GM20431 (cell line): Measurements from ENCODE around the gene MVB12B.

Experiments
- in situ Hi-C: fragments of 300-500 bp; cut with MseI, MboI; formaldehyde crosslinking; loops from one replicate; pipeline ENCODE4 v1.15.0; 2020; ENCODE audit warnings: low sequenced_read_pairs; ENCODE audit not compliant: unreplicated experiment

Gene MVB12B

DNA sequence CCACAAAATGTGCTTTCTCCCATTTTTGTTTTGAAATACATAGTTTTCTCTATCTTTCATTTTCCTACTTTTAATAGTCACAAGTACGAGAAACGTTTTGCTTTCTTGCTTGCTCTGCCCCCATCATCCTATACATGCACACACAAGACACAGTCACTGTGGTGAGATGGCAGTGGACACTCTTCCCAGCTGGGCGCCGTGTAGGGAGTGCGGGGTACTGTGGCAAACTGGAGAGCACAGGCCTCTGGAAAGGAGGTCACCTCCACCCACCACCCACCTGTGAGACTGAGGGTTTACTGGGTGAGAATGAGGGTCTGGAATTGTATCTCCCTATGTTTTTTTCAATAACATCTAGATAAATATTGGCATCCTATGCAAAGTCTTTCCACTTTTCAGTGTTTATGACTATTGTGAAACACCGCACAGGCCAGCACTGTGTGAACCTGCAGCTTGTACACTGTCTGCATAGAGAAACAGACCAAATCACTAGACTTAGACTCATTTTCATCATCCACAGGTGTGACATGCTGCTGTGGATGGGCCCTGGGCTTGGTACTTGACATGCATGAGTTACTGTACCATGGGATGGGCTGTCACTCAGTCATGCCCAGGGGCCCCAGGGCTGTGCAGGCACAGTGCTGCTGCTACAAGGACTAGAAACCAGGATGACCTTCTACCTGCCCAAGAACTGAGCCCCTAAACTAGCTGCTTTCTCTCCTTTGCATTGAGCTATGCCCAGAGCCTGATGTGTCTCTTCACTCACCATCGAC, 169.0 kb downstream of the MVB12B start:
- in situ Hi-C loops = loop anchor here (25.0 kb wide), 1 partner anchor 183 kb away; no protein-coding TSS in a partner anchor

DNA sequence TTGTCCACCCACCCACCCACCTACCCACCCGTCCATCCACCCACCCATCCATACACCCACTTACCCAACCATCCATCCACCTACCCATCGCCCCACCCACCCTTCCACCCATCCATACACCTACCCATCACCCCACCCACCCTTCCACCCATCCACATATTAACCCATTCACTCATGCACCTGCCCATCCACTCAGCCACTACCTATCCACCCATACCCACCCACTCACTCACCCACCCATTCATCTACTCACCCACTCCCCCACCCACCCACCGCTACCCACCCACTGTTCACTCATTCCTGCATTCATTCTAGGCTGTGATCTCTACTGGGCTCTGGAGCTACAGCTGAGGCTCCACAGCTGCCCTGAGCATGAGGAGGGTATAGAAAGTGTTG, 169.6 kb downstream of the MVB12B start:
- in situ Hi-C loops = loop anchor here (25.0 kb wide), 1 partner anchor 184 kb away; no protein-coding TSS in a partner anchor

DNA sequence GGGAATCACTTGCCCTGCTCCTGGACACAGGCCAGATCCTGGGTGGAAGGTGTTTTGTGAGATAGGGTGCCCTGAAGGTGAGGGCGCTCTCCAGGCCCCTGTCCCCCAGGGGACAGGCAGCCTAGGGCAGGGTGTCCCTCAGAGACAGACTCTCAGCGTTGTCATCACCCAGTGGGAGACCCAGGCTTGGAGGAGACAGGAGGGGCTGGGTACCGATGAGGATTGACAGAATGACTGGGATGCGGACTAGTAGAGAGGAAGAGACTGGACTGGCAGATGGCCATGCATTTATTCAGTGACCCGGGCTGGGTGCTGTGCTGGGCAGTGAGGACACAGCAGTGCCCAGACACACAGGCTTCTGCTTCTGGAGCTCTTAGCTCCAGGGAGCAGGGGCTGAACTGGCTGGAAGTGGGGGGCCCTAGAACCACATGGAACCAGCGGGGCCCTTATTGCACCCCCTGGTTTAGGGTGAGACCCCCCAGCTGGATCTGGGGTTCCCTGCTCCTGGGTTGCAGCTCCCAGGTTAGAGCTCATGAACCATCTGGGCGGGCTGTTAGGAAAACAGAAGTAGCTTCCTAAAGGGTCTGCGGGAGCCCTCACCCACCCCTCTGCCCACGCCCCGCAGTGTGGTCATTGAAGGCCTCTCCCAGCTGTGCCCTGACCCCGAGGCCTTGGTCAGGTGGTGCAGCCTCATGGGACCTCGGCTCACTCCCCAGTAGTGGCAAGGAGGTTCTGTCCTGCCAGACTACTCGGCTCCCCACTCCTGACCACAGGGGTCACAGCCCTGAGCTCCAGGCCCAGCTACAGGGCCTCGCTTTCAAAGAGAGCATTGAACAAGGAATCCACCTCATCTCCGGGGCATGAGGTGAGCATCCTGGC, 170.4 kb downstream of the MVB12B start:
- in situ Hi-C loops = loop anchor here (25.0 kb wide), 1 partner anchor 185 kb away; no protein-coding TSS in a partner anchor

DNA sequence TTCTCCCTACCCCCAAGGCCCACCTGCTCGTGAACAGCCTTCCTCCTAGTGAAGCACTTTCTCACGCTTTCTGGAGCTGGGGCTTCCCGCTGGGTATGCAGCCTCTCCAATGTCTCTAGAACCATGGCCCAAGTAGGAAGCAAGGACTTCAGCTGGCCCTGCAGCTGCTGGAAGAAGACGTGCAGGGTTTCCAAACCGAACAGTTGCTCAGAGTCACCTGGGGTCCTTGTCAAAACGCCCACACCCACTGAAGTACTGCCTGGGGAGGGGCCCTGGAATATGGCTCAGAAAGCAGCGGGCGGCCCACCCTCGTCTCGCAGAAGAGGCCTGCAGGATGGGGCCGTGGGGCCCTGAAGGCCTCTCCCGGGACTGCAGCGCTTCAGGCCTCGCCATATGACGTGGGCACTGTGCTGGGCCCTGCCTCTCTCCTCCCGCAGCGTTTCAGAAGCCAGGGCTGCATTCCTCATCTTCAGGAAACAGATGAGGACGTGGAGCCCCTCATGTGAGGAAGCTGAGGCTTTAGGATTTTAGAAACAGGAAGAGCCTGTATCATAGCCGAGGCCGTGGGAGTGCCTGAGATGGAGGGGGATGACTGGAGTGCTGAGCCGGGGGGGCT, 171.1 kb downstream of the MVB12B start:
- in situ Hi-C loops = loop anchor here (25.0 kb wide), 1 partner anchor 185 kb away; no protein-coding TSS in a partner anchor

DNA sequence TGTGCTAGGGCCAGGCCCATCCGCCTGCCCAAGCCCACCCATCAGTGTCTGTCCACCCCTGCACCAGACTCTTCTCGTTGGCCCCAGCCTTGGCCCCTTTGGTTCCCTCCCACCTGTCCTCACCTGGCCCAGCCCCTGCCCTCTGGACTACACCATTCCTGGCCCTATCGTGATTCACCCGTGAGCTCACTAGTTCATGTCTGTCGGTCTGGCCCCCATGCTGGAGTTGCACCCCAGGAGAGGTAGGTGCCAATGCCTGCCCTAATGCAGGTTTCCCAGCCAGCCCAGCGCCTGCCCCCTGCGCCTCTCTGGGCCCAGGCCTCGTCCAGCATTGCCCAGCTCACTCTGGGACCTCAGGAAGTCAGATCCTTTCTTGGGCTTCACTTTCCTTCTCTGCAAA, 171.7 kb downstream of the MVB12B start:
- in situ Hi-C loops = loop anchor here (25.0 kb wide), 1 partner anchor 186 kb away; no protein-coding TSS in a partner anchor

DNA sequence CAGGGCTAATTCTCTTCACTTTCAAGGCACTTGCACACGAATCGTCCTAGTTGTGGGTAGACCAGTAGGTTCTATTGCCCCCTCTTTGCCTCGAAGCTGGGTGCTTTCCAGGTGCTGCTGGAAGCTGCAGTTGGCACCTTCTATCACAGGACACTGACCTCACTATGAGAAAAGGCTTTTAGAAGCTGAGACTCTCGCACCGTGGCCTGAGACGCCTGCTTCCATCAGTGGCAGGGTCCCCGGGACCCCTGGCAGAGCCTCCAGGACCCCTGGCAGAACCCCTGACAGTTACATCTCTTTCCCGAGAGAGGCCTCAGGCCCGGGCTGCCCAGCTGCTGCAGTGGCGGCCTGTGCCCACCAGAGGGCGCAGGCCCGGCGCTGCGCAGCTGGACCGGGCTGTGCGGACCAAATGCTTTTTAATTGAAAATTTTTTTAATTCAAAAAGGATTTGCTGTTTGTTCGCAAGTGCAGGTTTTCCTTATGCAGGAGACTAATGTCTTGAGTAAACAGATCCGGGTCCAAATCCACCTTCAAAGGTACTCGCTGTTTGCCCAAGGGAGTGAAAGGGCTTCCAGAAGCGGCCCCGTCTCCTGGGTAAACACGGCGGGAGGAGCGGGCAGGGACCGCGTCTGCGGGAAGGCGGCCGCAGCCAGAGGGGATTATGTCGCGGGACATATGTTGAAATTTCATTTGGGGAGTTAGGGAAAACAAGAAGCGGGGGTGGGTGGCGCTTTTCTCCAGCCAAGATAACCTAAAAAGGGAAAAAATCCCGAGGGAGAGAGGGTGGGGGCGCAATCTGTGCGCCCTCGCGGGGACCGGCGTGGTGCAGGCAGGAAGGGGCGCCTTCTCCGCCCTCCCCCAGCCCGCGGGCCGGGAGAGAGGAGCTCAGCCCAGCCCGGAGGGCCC, 172.6 kb downstream of the MVB12B start:
- in situ Hi-C loops = loop anchor here (25.0 kb wide), 1 partner anchor 187 kb away; no protein-coding TSS in a partner anchor

DNA sequence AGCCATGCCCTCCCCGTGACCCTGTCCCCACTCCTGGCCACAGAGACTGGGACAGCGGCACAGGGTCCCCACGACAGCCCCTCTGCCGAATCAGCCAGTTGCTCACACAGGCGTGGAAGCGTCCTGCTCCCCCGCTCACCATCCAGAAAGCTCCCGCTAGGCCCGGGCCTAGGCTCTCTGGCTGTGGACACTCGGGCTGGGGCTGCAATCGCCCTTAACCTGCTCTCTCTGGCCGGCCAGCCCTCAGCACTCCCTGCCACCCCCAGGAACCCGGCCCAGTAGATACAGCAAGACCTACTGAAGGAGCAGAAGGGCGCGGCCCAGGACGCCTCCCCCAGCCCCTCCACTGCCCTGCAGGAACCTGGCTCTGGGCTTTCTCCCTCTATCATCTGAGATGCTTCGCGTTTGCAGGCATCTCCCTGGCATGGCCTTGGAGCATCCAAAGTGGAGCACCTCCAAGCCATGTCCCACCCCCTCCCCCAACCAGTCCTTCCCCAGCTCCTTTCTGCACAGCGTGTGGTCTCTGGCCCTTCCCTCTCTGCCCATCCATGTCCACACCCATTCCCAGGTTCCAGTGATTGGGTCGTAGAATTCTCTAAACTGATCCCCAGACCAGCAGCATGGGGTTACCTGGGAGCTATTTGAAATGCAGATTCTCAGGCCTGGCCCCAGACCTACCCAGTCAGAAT, 173.4 kb downstream of the MVB12B start:
- in situ Hi-C loops = loop anchor here (5.0 to 25.0 kb wide), 2 partner anchors 57 to 188 kb away; no protein-coding TSS in a partner anchor

DNA sequence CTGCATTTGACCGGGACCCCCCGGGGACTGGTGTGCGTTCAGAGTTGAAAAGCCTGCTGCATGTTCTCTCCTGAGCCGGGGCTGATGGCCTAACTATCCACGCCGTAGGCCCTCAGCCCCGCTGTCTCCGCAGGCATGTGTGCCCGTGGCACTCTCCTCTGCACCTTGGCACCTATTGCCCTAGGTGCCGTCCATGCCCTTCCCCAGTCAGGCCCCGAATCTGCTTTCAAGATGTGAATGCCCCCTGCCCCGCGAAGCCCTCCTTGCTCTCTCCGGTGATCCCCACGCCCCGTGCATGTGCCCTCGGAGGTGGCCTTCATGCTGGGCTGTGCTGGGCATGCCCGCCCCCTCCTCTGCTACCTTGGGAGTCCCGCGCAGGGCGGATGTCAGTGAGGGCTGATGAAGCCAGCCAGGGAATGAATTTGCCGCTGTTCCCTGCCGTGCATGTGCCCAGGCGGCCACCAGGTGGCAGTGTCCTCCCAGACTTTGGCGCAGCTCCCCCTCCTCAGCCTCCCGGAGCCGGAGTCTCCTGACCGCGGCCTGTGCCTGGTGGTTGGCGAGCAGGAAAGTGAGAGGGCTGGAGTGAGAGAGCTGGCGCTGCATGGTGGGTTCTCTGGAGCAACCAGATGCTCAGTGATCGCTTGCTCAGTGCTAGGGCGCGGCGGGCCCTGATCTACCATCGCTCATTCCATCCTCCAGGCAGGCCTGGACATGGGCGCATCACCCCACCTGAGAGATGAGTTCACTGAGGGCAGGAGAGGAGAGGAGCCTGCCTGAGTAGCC, 174.2 kb downstream of the MVB12B start:
- in situ Hi-C loops = loop anchor here (5.0 kb wide), 1 partner anchor 57 kb away; no protein-coding TSS in a partner anchor

DNA sequence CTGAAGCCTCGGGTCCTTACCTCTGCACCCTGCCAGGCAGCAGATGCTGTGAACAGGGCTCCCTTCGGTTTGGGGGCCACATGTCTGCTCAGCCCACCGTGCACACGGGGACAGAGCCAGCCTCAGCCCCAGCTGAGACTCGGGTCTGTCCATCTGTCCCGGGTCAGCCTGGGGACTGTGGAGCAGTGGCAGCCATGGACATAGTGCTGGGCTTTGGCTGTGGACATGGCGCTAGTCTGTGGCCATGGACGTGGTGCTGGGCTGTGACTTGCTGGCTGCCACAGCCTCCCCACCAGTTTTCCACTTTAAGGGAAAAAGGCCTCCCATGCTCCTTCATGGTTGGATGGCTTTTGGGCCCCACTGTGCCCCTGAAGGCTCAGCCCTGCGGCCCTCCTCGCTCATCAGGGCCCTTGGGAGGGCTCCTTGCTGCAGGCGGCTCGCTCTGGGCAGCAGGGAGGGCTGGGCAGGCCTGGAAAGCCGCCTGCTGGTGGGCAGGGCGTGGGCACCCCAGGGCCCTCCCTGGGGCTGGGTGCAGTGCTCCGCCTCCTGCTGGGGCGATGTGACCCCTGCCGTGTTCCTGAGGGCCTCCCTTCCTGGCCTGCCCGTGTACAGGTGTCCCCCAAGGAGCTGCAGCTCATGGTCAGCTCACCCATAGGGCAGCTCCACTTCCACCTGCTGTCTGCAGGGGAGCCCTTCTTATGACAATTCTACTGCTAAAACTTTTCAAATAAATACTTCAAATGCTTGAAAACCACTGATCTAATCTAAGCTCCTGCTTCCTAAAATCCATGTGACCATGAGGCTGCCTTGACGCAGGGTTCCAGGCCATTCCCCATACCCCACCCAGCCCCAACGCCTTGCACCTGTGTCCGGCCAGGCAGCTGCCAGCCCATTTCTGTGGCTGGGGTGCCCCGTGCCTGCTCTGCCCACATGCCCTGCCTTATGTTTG, 175.0 kb downstream of the MVB12B start:
- in situ Hi-C loops = loop anchor here (5.0 kb wide), 1 partner anchor 56 kb away; no protein-coding TSS in a partner anchor

DNA sequence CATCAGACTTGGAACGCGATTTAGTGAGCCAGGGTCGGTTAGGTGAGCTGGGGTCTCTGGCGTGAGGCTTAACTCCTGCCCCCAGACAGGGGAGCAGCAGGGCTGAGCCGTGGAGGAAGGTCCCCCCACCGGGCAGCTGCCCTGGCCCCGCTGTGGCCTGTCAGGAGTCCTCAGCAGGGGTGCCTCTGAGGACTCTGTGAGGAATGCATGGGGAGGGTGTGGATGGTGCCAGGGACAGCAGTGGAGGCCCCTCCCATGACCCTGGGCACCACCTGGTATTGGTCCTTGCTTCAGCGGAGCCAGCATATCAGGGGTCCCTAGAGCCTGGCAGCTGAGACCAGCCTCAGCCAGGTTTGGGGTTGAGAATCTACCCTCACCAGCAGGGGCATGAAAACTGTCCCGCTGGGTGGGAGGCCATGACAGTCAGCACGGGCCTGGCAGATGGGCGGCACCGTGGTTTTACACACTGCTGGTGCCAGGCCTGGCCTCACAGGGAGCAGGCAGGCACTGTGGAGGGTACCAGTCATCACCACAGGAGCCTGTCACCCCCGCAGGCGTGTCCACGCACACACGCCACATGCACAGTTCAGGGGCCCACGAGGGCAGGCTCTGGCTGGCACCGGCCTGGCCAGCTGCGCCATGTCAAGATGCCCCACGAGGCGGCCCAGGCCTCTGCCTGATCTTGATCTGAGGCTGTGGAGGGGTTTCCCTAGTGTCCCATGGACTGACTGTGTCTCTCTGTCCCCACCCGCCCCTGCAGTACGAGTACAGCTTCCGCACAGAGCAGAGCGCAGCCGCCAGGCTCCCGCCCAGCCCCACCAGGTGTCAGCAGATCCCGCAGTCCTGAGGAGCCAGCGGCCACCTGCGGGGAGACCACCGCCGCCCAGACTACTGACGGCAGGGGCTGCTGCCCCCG, 176.0 kb downstream of the MVB12B start:
- in situ Hi-C loops = loop anchor here (5.0 kb wide), 1 partner anchor 55 kb away; no protein-coding TSS in a partner anchor

DNA sequence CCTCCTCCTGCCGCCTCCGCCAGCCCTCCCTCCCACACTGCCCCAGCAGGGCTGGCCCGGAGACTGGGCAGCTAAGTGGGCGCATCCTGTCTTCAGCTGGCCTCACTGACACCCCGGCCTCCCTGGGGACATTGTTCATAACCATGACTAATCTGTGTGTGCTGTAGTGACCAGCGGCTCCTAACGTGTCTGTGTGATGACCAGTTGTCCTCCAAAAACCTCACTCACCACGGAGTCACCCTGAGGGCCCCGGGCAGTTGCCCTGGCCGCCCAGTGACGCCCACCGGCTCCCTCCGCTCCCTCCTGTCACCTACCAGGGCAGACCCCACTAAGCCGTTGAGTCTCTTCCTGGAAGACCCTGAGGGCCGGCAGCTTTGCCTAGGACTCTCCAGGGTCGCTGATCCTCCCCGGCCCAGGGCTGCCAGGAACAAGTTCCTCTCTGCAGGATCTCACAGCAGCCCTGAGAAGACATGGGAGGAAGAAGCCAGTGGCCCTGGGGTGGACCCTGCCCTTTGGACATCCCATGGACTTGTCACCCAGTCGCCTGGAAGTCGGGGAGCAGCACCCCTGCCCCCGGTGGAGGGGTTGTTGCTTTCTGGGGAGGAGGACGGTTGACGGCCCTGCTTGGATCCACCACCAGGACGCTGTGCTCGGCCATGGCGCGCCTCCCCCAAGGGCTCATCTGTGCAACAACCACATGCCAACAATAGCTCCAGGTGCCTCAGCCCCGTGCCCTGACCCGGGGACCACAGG, 176.9 kb downstream of the MVB12B start:
- in situ Hi-C loops = loop anchor here (5.0 kb wide), 1 partner anchor 54 kb away; no protein-coding TSS in a partner anchor

DNA sequence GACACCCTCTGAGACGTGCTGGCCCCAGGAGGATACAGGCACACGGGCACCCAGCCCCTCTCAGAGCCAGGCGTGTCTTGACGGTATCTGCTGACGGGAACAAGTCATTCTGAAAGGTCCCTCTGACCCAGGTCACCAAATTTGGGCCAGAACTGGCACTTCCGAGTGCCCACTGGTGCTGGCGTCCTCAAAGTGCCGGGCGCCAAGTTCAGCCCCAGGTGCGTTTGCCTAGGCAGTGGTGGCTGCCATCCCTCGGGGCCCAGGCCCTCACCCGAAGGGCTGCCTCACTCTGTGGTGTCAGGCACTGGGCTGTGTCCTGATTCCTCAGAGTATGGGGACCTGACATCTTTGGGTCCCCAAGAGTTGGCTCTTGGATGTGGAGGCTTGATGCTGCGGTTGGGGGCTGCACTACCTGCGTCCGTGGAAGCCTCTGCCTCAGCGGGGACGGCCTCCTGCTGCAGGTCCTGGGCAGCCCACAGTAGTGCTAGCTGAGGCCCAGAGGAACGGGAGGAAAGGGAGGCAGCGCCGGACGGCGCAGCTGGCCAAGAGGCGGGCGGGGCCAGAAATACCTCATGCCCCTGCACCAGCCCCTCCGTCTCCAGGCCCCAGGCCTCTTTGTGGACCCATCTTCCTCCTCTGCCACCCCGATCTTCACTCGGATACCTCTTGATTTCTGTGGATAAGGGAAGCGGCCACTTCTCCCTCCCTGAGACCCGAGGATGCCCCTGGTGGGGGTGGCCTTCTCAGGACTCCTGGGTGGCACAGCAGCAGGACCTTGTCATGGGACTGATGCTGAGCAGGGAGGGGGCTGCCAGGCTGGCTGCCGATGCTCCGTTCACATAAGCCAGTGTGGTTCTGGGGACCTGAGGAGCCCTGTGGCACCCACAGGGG, 177.7 kb downstream of the MVB12B start:
- in situ Hi-C loops = loop anchor here (5.0 kb wide), 1 partner anchor 53 kb away; no protein-coding TSS in a partner anchor

DNA sequence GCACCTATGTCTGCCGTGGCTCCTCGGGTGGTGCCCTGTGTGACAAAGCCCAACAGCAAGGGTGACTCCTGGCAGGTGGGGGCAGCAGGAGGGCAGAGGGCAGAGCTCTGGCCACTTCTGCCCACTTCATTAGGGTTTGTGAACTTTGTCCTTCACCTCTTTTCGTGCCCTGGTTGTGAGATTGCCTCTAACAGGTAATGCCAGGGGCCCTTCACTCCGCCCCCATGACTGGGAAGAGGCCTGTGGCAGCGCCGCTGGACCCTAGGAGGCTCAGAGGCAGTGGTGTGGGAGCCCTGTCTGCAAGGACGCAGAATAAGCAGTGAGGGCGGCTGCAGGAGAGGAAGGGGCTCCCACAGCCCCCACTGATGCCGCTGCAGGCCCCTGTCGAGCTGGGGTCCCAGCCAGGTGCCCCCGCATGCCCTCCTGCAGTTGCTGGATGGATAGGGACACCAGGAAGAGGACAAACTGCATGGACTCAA, 178.4 kb downstream of the MVB12B start:
- in situ Hi-C loops = loop anchor here (5.0 kb wide), 1 partner anchor 52 kb away; no protein-coding TSS in a partner anchor
